Trophoblast cell (in vitro differentiated cells and primary cell): ENCODE measurements around the gene ADGRG4.

Experiments used
- DNase-seq, 2 donors: peaks; one replicate each; pipeline ENCODE4 v3.0.0-alpha.2; 2016
- H2AFZ ChIP-seq: 2 replicates; pipeline ENCODE4 v1.6.1; 2013; ENCODE audit warnings: low read length, moderate library complexity, mild to moderate bottlenecking; ENCODE audit not compliant: insufficient read depth, poor library complexity
- H2AK5ac ChIP-seq: 2 replicates; pipeline ENCODE4 v1.6.1; 2013; ENCODE audit warnings: mild to moderate bottlenecking, low read length
- H2BK120ac ChIP-seq: 2 replicates; pipeline ENCODE4 v1.6.1; 2013; ENCODE audit warnings: low read length, mild to moderate bottlenecking, moderate library complexity; ENCODE audit not compliant: insufficient read depth, poor library complexity
- H2BK12ac ChIP-seq: 2 replicates; pipeline ENCODE4 v1.6.1; 2013; ENCODE audit warnings: mild to moderate bottlenecking, low read length, moderate library complexity
- H2BK5ac ChIP-seq: 2 replicates; pipeline ENCODE4 v1.6.1; 2013; ENCODE audit warnings: low read length, low read depth, moderate library complexity, mild to moderate bottlenecking; ENCODE audit not compliant: poor library complexity
- H3K14ac ChIP-seq: 2 replicates; pipeline ENCODE4 v1.6.1; 2013; ENCODE audit warnings: mild to moderate bottlenecking, low read length
- H3K18ac ChIP-seq: 2 replicates; pipeline ENCODE4 v1.6.1; 2013; ENCODE audit warnings: mild to moderate bottlenecking, low read length
- H3K23ac ChIP-seq: 2 replicates; pipeline ENCODE4 v1.6.1; 2013; ENCODE audit warnings: low read length
- H3K27ac ChIP-seq: 2 replicates; pipeline ENCODE4 v1.5.1; 2013; ENCODE audit warnings: low read depth, mild to moderate bottlenecking, inconsistent platforms, low read length, moderate library complexity
- H3K27me3 ChIP-seq: 2 replicates; pipeline ENCODE4 v1.6.1; 2013; ENCODE audit warnings: inconsistent platforms, mild to moderate bottlenecking, low read length, moderate library complexity; ENCODE audit not compliant: insufficient read depth
- H3K36me3 ChIP-seq, 2 experiments: 1 replicate in 1 of 2; 2 replicates in 1 of 2; pipeline ENCODE4 v1.6.1; 2013; ENCODE audit warnings: low read length in 2 of 2, mild to moderate bottlenecking in 2 of 2, moderate library complexity in 1 of 2; ENCODE audit not compliant: insufficient read depth in 2 of 2, control insufficient read depth in 1 of 2
- H3K4ac ChIP-seq: 2 replicates; pipeline ENCODE4 v1.6.1; 2013; ENCODE audit warnings: low read depth, mild to moderate bottlenecking, low read length, moderate library complexity
- H3K4me1 ChIP-seq, 2 experiments: 1 replicate in 1 of 2; 2 replicates in 1 of 2; pipeline ENCODE4 v1.6.1; 2013; ENCODE audit warnings: low read length in 2 of 2, mild to moderate bottlenecking in 2 of 2, moderate library complexity in 1 of 2; ENCODE audit not compliant: insufficient read depth in 2 of 2, control insufficient read depth in 1 of 2
- H3K4me2 ChIP-seq: 2 replicates; pipeline ENCODE4 v1.6.1; 2013; ENCODE audit warnings: inconsistent platforms, mild to moderate bottlenecking, low read length, moderate library complexity
- H3K4me3 ChIP-seq: 2 replicates; pipeline ENCODE4 v1.5.1; 2013; ENCODE audit warnings: mild to moderate bottlenecking, low read depth, low read length, inconsistent platforms
- H3K79me1 ChIP-seq: one replicate; pipeline ENCODE4 v1.6.1; 2013; ENCODE audit warnings: low read length
- H3K79me2 ChIP-seq: 2 replicates; pipeline ENCODE4 v1.6.1; 2013; ENCODE audit warnings: low read length, mild to moderate bottlenecking; ENCODE audit not compliant: control insufficient read depth, insufficient read depth, poor library complexity
- H3K9ac ChIP-seq: 2 replicates; pipeline ENCODE4 v1.6.1; 2013; ENCODE audit warnings: mild to moderate bottlenecking, low read length
- H3K9me3 ChIP-seq: 2 replicates; pipeline ENCODE4 v1.6.1; 2013; ENCODE audit warnings: low read depth, mild to moderate bottlenecking, control low read depth, inconsistent platforms, low read length; ENCODE audit not compliant: insufficient read depth
- H4K12ac ChIP-seq: 2 replicates; pipeline ENCODE4 v1.6.1; 2013; ENCODE audit warnings: low read depth, mild to moderate bottlenecking, low read length, moderate library complexity
- H4K8ac ChIP-seq: 2 replicates; pipeline ENCODE4 v1.6.1; 2013; ENCODE audit warnings: low read depth, mild to moderate bottlenecking, low read length, moderate library complexity
- H4K91ac ChIP-seq: one replicate; pipeline ENCODE4 v1.6.1; 2013; ENCODE audit warnings: low read depth, mild to moderate bottlenecking, low read length, moderate library complexity
- WGBS: extraction: QIAGEN DNeasy Blood & Tissue Kit; methylation state at CpG from one replicate; pipeline ENCODE4 v1.1.7; 2013; ENCODE audit warnings: missing lambda C conversion rate; ENCODE audit not compliant: insufficient read length, insufficient coverage; ENCODE audit errors: extremely low coverage; 5-methylcytosine and 5-hydroxymethylcytosine counted together

ADGRG4 gene

GRCh38 chrX:136387951-136388502 lies 87.3 kb downstream of the ADGRG4 start:
- Histone ChIP-seq H4K12ac (no peak overlapping the region), H3K27me3 (no peaks in the 10 kb centered on the region), H3K4me1 (peaks cover 0 to 3% of the 10 kb centered on the region in 2 experiments), H2AK5ac (no peak overlapping the region), H2BK12ac (no peak overlapping the region), H3K18ac (no peak overlapping the region), H4K8ac (no peak overlapping the region), H3K4me3 (no peak overlapping the region), H3K9me3 (no peaks in the 10 kb centered on the region), H2AFZ (no peak overlapping the region), H3K4me2 (no peak overlapping the region), H3K23ac (no peak overlapping the region), H3K4ac (no peak overlapping the region), H3K79me1 (no peaks in the 10 kb centered on the region), H3K14ac (no peak overlapping the region), H3K79me2 (no peaks in the 10 kb centered on the region), H3K9ac (no peak overlapping the region), H4K91ac (no peak overlapping the region), H2BK120ac (no peak overlapping the region), H3K36me3 (no peaks in the 10 kb centered on the region), H2BK5ac (no peak overlapping the region), H3K27ac (no peak overlapping the region)
- DNase-seq, result no peak
- WGBS, result no CpG with 5 or more reads among the region's 3 CpGs

GRCh38 chrX:136390921-136391320 lies 90.2 kb downstream of the ADGRG4 start:
- H3K27ac ChIP-seq, result no peak overlapping the region
- no peak overlapping the region for H2BK5ac ChIP-seq
- H3K9ac ChIP-seq, result no peak overlapping the region
- H4K91ac ChIP-seq, result no peak overlapping the region
- H3K4me1 ChIP-seq, result peaks cover 0 to 3% of the 10 kb centered on the region in 2 experiments
- no peak overlapping the region for H2AK5ac ChIP-seq
- no peaks in the 10 kb centered on the region for H3K79me1 ChIP-seq
- no peak overlapping the region for H2AFZ ChIP-seq
- H2BK12ac ChIP-seq, result no peak overlapping the region
- no peak overlapping the region for H4K12ac ChIP-seq
- no peak overlapping the region for H4K8ac ChIP-seq
- no peak overlapping the region for H3K18ac ChIP-seq
- no peaks in the 10 kb centered on the region for H3K36me3 ChIP-seq
- no peaks in the 10 kb centered on the region for H3K79me2 ChIP-seq
- no CpG with 5 or more reads among the region's 2 CpGs for WGBS
- no peak overlapping the region for H3K4me2 ChIP-seq
- H2BK120ac ChIP-seq, result no peak overlapping the region
- H3K23ac ChIP-seq, result no peak overlapping the region
- no peaks in the 10 kb centered on the region for H3K9me3 ChIP-seq
- DNase-seq, result peak; percentile 56 to 77
- H3K14ac ChIP-seq, result no peak overlapping the region
- no peaks in the 10 kb centered on the region for H3K27me3 ChIP-seq
- H3K4me3 ChIP-seq, result no peak overlapping the region
- no peak overlapping the region for H3K4ac ChIP-seq

GRCh38 chrX:136395271-136395670 lies 94.5 kb downstream of the ADGRG4 start:
- Histone ChIP-seq H3K23ac (no peak overlapping the region), H4K8ac (no peak overlapping the region), H3K36me3 (no peaks in the 10 kb centered on the region), H4K91ac (no peak overlapping the region), H3K79me1 (no peaks in the 10 kb centered on the region), H2BK5ac (no peak overlapping the region), H2BK12ac (no peak overlapping the region), H3K9me3 (no peaks in the 10 kb centered on the region), H2BK120ac (no peak overlapping the region), H4K12ac (no peak overlapping the region), H3K79me2 (no peaks in the 10 kb centered on the region), H3K4ac (no peak overlapping the region), H3K9ac (no peak overlapping the region), H3K4me1 (peaks cover 0 to 3% of the 10 kb centered on the region in 2 experiments), H3K4me3 (no peak overlapping the region), H3K14ac (no peak overlapping the region), H3K18ac (no peak overlapping the region), H3K4me2 (no peak overlapping the region), H2AK5ac (no peak overlapping the region), H3K27ac (no peak overlapping the region), H3K27me3 (no peaks in the 10 kb centered on the region), H2AFZ (no peak overlapping the region)
- no peak for DNase-seq
- WGBS, result no CpG with 5 or more reads among the region's 3 CpGs

GRCh38 chrX:136397001-136397400 lies 96.2 kb downstream of the ADGRG4 start:
- Histone ChIP-seq H3K14ac (no peak overlapping the region), H3K4ac (no peak overlapping the region), H3K27me3 (no peaks in the 10 kb centered on the region), H3K79me1 (no peaks in the 10 kb centered on the region), H3K18ac (no peak overlapping the region), H3K4me2 (no peak overlapping the region), H4K91ac (no peak overlapping the region), H3K79me2 (no peaks in the 10 kb centered on the region), H3K23ac (no peak overlapping the region), H3K4me1 (no peaks in the 10 kb centered on the region), H2AK5ac (no peak overlapping the region), H2BK12ac (no peak overlapping the region), H4K8ac (no peak overlapping the region), H3K36me3 (no peaks in the 10 kb centered on the region), H3K4me3 (no peak overlapping the region), H2BK5ac (no peak overlapping the region), H3K9ac (no peak overlapping the region), H3K9me3 (no peaks in the 10 kb centered on the region), H2BK120ac (no peak overlapping the region), H2AFZ (no peak overlapping the region), H4K12ac (no peak overlapping the region), H3K27ac (no peak overlapping the region)
- no peak for DNase-seq
- no CpG with 5 or more reads among the region's 4 CpGs for WGBS
